HG03457 (cell line): ENCODE data around the gene LANCL3.
"Not testable (repeated sequence)": the region's sequence is repeated elsewhere in the genome, so short reads cannot be mapped to it uniquely, and the experiment has no call there.

ENCODE experiments used
- ATAC-seq: cut with Tn5 transposase; IDR thresholded peaks from one replicate; pipeline ENCODE4 v1.9.1; 2021; ENCODE audit warnings: moderate number of reproducible peaks; ENCODE audit not compliant: unreplicated experiment

LANCL3 gene

GRCh38 chrX:37571426-37572107 lies at the start of gene LANCL3:
LANCL3 (plus strand) TSS chrX:37571661; CDS start chrX:37571871, 210 bp downstream.
- ATAC-seq, result not testable (repeated sequence)

GRCh38 chrX:37523673-37524072 lies 47.8 kb upstream of the LANCL3 start:
- ATAC-seq, result not testable (repeated sequence)

GRCh38 chrX:37541991-37542390 lies 29.5 kb upstream of the LANCL3 start:
- ATAC-seq, result no peak

GRCh38 chrX:37542791-37543190 lies 28.7 kb upstream of the LANCL3 start:
- ATAC-seq, result no peak

- ATAC-seq, result no peak
These were observed 28.1 kb upstream of the LANCL3 start for GRCh38 chrX:37543324-37543723.

GRCh38 chrX:37544531-37544930 lies 26.9 kb upstream of the LANCL3 start:
- ATAC-seq, result not testable (repeated sequence)

- no peak for ATAC-seq
These were observed 26.4 kb upstream of the LANCL3 start for GRCh38 chrX:37545066-37545465.

GRCh38 chrX:37549619-37550018 lies 21.8 kb upstream of the LANCL3 start:
- ATAC-seq, result not testable (repeated sequence)

- no peak for ATAC-seq
These were observed 18.0 kb upstream of the LANCL3 start for GRCh38 chrX:37553476-37553875.

GRCh38 chrX:37565254-37565653 lies 6.2 kb upstream of the LANCL3 start:
- ATAC-seq, result not testable (repeated sequence)

GRCh38 chrX:37570349-37570748 lies 1.1 kb upstream of the LANCL3 start:
- ATAC-seq, result not testable (repeated sequence)

- not testable (repeated sequence) for ATAC-seq
These were observed 687 bp downstream of the LANCL3 start for GRCh38 chrX:37572108-37572587.

GRCh38 chrX:37573121-37573520 lies 1.7 kb downstream of the LANCL3 start:
- ATAC-seq, result not testable (repeated sequence)

- no peak for ATAC-seq
These were observed 6.6 kb downstream of the LANCL3 start for GRCh38 chrX:37578045-37578444.

- no peak for ATAC-seq
These were observed 8.6 kb downstream of the LANCL3 start for GRCh38 chrX:37580080-37580479.

- not testable (repeated sequence) for ATAC-seq
These were observed 15.9 kb downstream of the LANCL3 start for GRCh38 chrX:37587337-37587736.

GRCh38 chrX:37590047-37590446 lies 18.6 kb downstream of the LANCL3 start:
- no peak for ATAC-seq

- no peak for ATAC-seq
These were observed 23.4 kb downstream of the LANCL3 start for GRCh38 chrX:37594755-37595382.

GRCh38 chrX:37599729-37600128 lies 28.3 kb downstream of the LANCL3 start:
- no peak for ATAC-seq

- no peak for ATAC-seq
These were observed 32.5 kb downstream of the LANCL3 start for GRCh38 chrX:37603938-37604409.

GRCh38 chrX:37607243-37607642 lies 35.8 kb downstream of the LANCL3 start:
- no peak for ATAC-seq

GRCh38 chrX:37608156-37608555 lies 36.7 kb downstream of the LANCL3 start:
- ATAC-seq, result no peak
